WI38 (cell line): Measurements from ENCODE around the gene SNRNP200.
A peak's percentile ranks its signal among the peaks of the same experiment; 100 is the strongest.

Experiments
- H3K4me3 ChIP-seq: 2 replicates; pipeline ENCODE4 v1.5.1; 2011; ENCODE audit warnings: low read depth, mild to moderate bottlenecking, control low read depth, low read length
- CTCF ChIP-seq: IDR thresholded peaks from 2 replicates; pipeline ENCODE4 v1.5.1; 2012; ENCODE audit warnings: low read depth, mild to moderate bottlenecking, control low read depth, low read length

The SNRNP200 gene

GRCh38 chr2:96324721-96325040 is 19.3 kb upstream of the SNRNP200 start:
- peak overlapping the region; percentile 56; the same call in 1 of the 2 replicates for H3K4me3 ChIP-seq

GRCh38 chr2:96323849-96324248 is 18.5 kb upstream of the SNRNP200 start:
- no peak overlapping the region for H3K4me3 ChIP-seq
- no peak for TF ChIP-seq CTCF

More at GRCh38 chr2:96324721-96325040, 19.3 kb upstream of the SNRNP200 start:
- TF ChIP-seq CTCF, result no peak

GRCh38 chr2:96320728-96321622 is 15.6 kb upstream of the SNRNP200 start:
- no peak for TF ChIP-seq CTCF

GRCh38 chr2:96320326-96320725 is 15.0 kb upstream of the SNRNP200 start:
- TF ChIP-seq CTCF, result no peak
- no peak overlapping the region; the same call in 1 of the 2 replicates for H3K4me3 ChIP-seq

More at GRCh38 chr2:96320728-96321622, 15.6 kb upstream of the SNRNP200 start:
- peak overlapping the region; percentile 72 for H3K4me3 ChIP-seq

- no peak overlapping the region for H3K4me3 ChIP-seq
- no peak for TF ChIP-seq CTCF
Observed at GRCh38 chr2:96319396-96319795, 14.1 kb upstream of the SNRNP200 start.

GRCh38 chr2:96318723-96319122 is 13.4 kb upstream of the SNRNP200 start:
- no peak overlapping the region for H3K4me3 ChIP-seq
- no peak for TF ChIP-seq CTCF

GRCh38 chr2:96317584-96317997 is 12.2 kb upstream of the SNRNP200 start:
- H3K4me3 ChIP-seq, result no peak overlapping the region
- no peak for TF ChIP-seq CTCF
